ENCODE measurements around the gene FOCAD. TPM values are rescaled to one million over a fixed set of nuclear protein-coding genes. Genes with fewer than 3 reads are reported as not detected.

The FOCAD gene
- total RNA-seq, 1 experiment from 2014 or later, result 43.3 TPM

GRCh38 chr9:20853866-20854265, 169.8 kb downstream of the FOCAD start:
- Mint-ChIP-seq H3K36me3 (ENCODE audit: insufficient read depth in 1 of 3, low read depth in 3 of 3) (peaks cover 5 to 27% (median 6%) of the 10 kb centered on the region in 3 experiments; a peak in 6 of 7 replicates), H3K4me1 (peaks cover 11 to 17% of the 10 kb centered on the region in 2 experiments), H3K27me3 (ENCODE audit: low read depth) (no peaks in the 10 kb centered on the region), H3K27ac (no peak overlapping the region), H3K9me3 (peaks cover 0 to 14% of the 10 kb centered on the region in 2 experiments; a peak in 3 of 5 replicates), H3K4me3 (no peak overlapping the region)
- H3K4me1 ChIP-seq (ENCODE audit: insufficient read depth, low read length), result no peaks in the 10 kb centered on the region
- H3K23me2 ChIP-seq (ENCODE audit: insufficient read length, low read depth, low read length, poor library complexity, severe bottlenecking), result no peaks in the 10 kb centered on the region
- H4K8ac ChIP-seq (replicated peaks; ENCODE audit: insufficient read length, low read depth, low read length), result no peak overlapping the region
- no peak overlapping the region for H2BK120ac ChIP-seq (ENCODE audit: low read depth, low read length, poor library complexity, severe bottlenecking)
- H4K5ac ChIP-seq (ENCODE audit: insufficient read length, low read depth, low read length), result no peak overlapping the region
- no peaks in the 10 kb centered on the region for H3K79me1 ChIP-seq (ENCODE audit: insufficient read depth, low read depth, low read length, poor library complexity, severe bottlenecking)
- H3K9me3 ChIP-seq (ENCODE audit: control insufficient read depth, low read depth, low read length), result no peaks in the 10 kb centered on the region
- H3K14ac ChIP-seq (ENCODE audit: insufficient read depth, low read length), result no peak overlapping the region
- no peak overlapping the region for H3K18ac ChIP-seq (ENCODE audit: insufficient read length, low read depth, low read length)
- H2AK5ac ChIP-seq (ENCODE audit: insufficient read length, low read length), result no peak overlapping the region
- no peaks in the 10 kb centered on the region for H4K20me1 ChIP-seq (ENCODE audit: control insufficient read depth, insufficient read depth, insufficient read length)
- H3K9ac ChIP-seq (ENCODE audit: extremely low read depth, insufficient read length, low read length), result no peak overlapping the region
- no peak for DNase-seq
- no peak overlapping the region for H3K4ac ChIP-seq (ENCODE audit: low read depth, low read length)
- no CpG with 5 or more reads among the region's 2 CpGs for WGBS (ENCODE audit: extremely low coverage, insufficient read length, low lambda C conversion rate)
- H2BK15ac ChIP-seq (ENCODE audit: low read depth, low read length), result no peak overlapping the region
- no peak overlapping the region for H2BK12ac ChIP-seq (ENCODE audit: insufficient read length, low read depth, low read length)
- H3K79me2 ChIP-seq (ENCODE audit: insufficient read depth, low read length), result no peaks in the 10 kb centered on the region
- H2BK20ac ChIP-seq (ENCODE audit: low read depth, low read length, poor library complexity, severe bottlenecking), result no peak overlapping the region
- no peaks in the 10 kb centered on the region for H3K27me3 ChIP-seq (ENCODE audit: insufficient read depth, low read length)
- no peak overlapping the region for H4K91ac ChIP-seq (ENCODE audit: insufficient read length, low read depth, low read length)
- H3K4me2 ChIP-seq (ENCODE audit: insufficient read depth, insufficient read length, low read length), result no peak overlapping the region
- no peak for TF ChIP-seq CTCF (conservative IDR thresholded peaks at IDR 0.05)
- no peak overlapping the region for H2BK5ac ChIP-seq (ENCODE audit: insufficient read length, low read length)
- H3T11ph ChIP-seq (ENCODE audit: low read length), result no peak overlapping the region
- no peak overlapping the region for H3K23ac ChIP-seq (ENCODE audit: insufficient read length, low read depth, low read length)
- no peak overlapping the region for H3K56ac ChIP-seq (ENCODE audit: insufficient read length, low read depth, low read length)
- no peak overlapping the region for H3K27ac ChIP-seq (ENCODE audit: insufficient read length, low read depth, low read length)
- no peak overlapping the region for H2AFZ ChIP-seq (ENCODE audit: low read length)
